SJSA1 (cell line): Measurements from ENCODE around the gene ADAM8. TPM values are rescaled to one million over a fixed set of nuclear protein-coding genes. Genes with fewer than 3 reads are reported as not detected.
A peak's percentile ranks its signal among the peaks of the same experiment; 100 is the strongest.

ENCODE experiments used
- DNase-seq, 2 experiments: peaks; one replicate each; pipeline ENCODE4 v3.0.0-alpha.2; 2015 to 2020; ENCODE audit warnings: low spot score in 2 of 2, low read depth in 1 of 2
- H3K27ac ChIP-seq: fragments of 250-450 bp; sonication (Bioruptor Pico); 2 replicates; pipeline ENCODE4 v1.5.1; 2020; ENCODE audit warnings: mild to moderate bottlenecking, moderate library complexity
- H3K27me3 ChIP-seq: fragments of 250-450 bp; sonication (Bioruptor Pico); replicated peaks from 2 replicates; pipeline ENCODE4 v1.5.1; 2020; ENCODE audit warnings: mild to moderate bottlenecking, moderate library complexity
- H3K36me3 ChIP-seq: fragments of 250-450 bp; sonication (Bioruptor Pico); 2 replicates; pipeline ENCODE4 v1.5.1; 2020; ENCODE audit warnings: mild to moderate bottlenecking
- H3K4me1 ChIP-seq: fragments of 250-450 bp; sonication (Bioruptor Pico); replicated peaks from 2 replicates; pipeline ENCODE4 v1.6.1; 2021; ENCODE audit warnings: mild to moderate bottlenecking
- H3K4me3 ChIP-seq: fragments of 250-450 bp; sonication (Bioruptor Pico); 2 replicates; pipeline ENCODE4 v1.5.1; 2020; ENCODE audit warnings: mild to moderate bottlenecking
- H3K9me3 ChIP-seq: fragments of 250-450 bp; sonication (Bioruptor Pico); replicated peaks from 2 replicates; pipeline ENCODE4 v1.5.1; 2020; ENCODE audit warnings: mild to moderate bottlenecking
- total RNA-seq: library from RNA; depleted of rRNA; stranded (reverse); fragments of >200 nt; shearing (Covaris generic); gene quantifications from 2 replicates; pipeline ENCODE4 v1.2.3, GENCODE V29; 2014

ADAM8 gene
- total RNA-seq, 1 experiment from 2014 or later = not detected

GRCh38 chr10:133263674-133264073 is 13.0 kb downstream of the ADAM8 start:
- Histone ChIP-seq H3K9me3 (peaks cover 3% of the 10 kb centered on the region; the same call in 1 of the 2 replicates), H3K27me3 (no peaks in the 10 kb centered on the region; the same call in 1 of the 2 replicates), H3K4me1 (peaks cover 22% of the 10 kb centered on the region), H3K27ac (no peak overlapping the region), H3K36me3 (peaks cover 2% of the 10 kb centered on the region; the same call in 1 of the 2 replicates), H3K4me3 (no peak overlapping the region)
- DNase-seq = no peak

GRCh38 chr10:133262696-133263095 is 14.0 kb downstream of the ADAM8 start:
- no peak overlapping the region for H3K4me3 ChIP-seq
- H3K27ac ChIP-seq = no peak overlapping the region
- H3K9me3 ChIP-seq = peaks cover 3% of the 10 kb centered on the region; the same call in 1 of the 2 replicates
- no peak for DNase-seq
- H3K36me3 ChIP-seq = peaks cover 2% of the 10 kb centered on the region; the same call in 1 of the 2 replicates
- no peaks in the 10 kb centered on the region; the same call in 1 of the 2 replicates for H3K27me3 ChIP-seq
- H3K4me1 ChIP-seq = peaks cover 25% of the 10 kb centered on the region

GRCh38 chr10:133261726-133262325 is 14.8 kb downstream of the ADAM8 start:
- peak in 1 of 2 experiments; percentile 87 for DNase-seq
- peaks cover 3% of the 10 kb centered on the region; the same call in 1 of the 2 replicates for H3K9me3 ChIP-seq
- peaks cover 2% of the 10 kb centered on the region; the same call in 1 of the 2 replicates for H3K36me3 ChIP-seq
- peak overlapping the region; percentile 91 for H3K4me3 ChIP-seq
- peaks cover 25% of the 10 kb centered on the region for H3K4me1 ChIP-seq
- peak overlapping the region; percentile 97 for H3K27ac ChIP-seq
- H3K27me3 ChIP-seq = no peaks in the 10 kb centered on the region; the same call in 1 of the 2 replicates

- DNase-seq = peak in 1 of 2 experiments; percentile 38
- peak overlapping the region; percentile 97 for H3K27ac ChIP-seq
Observed at GRCh38 chr10:133260895-133261725, 15.6 kb downstream of the ADAM8 start.

GRCh38 chr10:133259602-133259989 is 17.1 kb downstream of the ADAM8 start:
- DNase-seq = no peak
- Histone ChIP-seq H3K4me3 (no peak overlapping the region), H3K4me1 (peaks cover 25% of the 10 kb centered on the region), H3K27me3 (no peaks in the 10 kb centered on the region; the same call in 1 of the 2 replicates), H3K36me3 (peaks cover 2% of the 10 kb centered on the region; the same call in 1 of the 2 replicates), H3K9me3 (peaks cover 3% of the 10 kb centered on the region; the same call in 1 of the 2 replicates), H3K27ac (peak overlapping the region; percentile 65)

More at GRCh38 chr10:133260895-133261725, 15.6 kb downstream of the ADAM8 start:
- H3K4me3 ChIP-seq = peak overlapping the region; percentile 91
- peaks cover 2% of the 10 kb centered on the region; the same call in 1 of the 2 replicates for H3K36me3 ChIP-seq
- H3K27me3 ChIP-seq = no peaks in the 10 kb centered on the region; the same call in 1 of the 2 replicates
- peaks cover 25% of the 10 kb centered on the region for H3K4me1 ChIP-seq
- H3K9me3 ChIP-seq = peaks cover 3% of the 10 kb centered on the region; the same call in 1 of the 2 replicates

- H3K4me1 ChIP-seq = peaks cover 25% of the 10 kb centered on the region
- DNase-seq = peak; percentile 92 to 96
- peaks cover 2% of the 10 kb centered on the region; the same call in 1 of the 2 replicates for H3K36me3 ChIP-seq
- H3K4me3 ChIP-seq = no peak overlapping the region
- H3K27me3 ChIP-seq = no peaks in the 10 kb centered on the region; the same call in 1 of the 2 replicates
- H3K27ac ChIP-seq = peak overlapping the region; percentile 68
- peaks cover 3% of the 10 kb centered on the region; the same call in 1 of the 2 replicates for H3K9me3 ChIP-seq
Observed at GRCh38 chr10:133258818-133259601, 17.7 kb downstream of the ADAM8 start.

- Histone ChIP-seq H3K27ac (no peak overlapping the region), H3K36me3 (peaks cover 2% of the 10 kb centered on the region; the same call in 1 of the 2 replicates), H3K4me3 (no peak overlapping the region), H3K27me3 (peaks cover under 1% of the 10 kb centered on the region; the same call in 1 of the 2 replicates), H3K4me1 (peaks cover 25% of the 10 kb centered on the region), H3K9me3 (peaks cover 3% of the 10 kb centered on the region; the same call in 1 of the 2 replicates)
- no peak for DNase-seq
Observed at GRCh38 chr10:133258066-133258817, 18.4 kb downstream of the ADAM8 start.

- Histone ChIP-seq H3K27ac (no peak overlapping the region), H3K4me3 (no peak overlapping the region)
- DNase-seq = no peak
Observed at GRCh38 chr10:133257489-133258065, 19.1 kb downstream of the ADAM8 start.

GRCh38 chr10:133255323-133255722 is 21.3 kb downstream of the ADAM8 start:
- no peak for DNase-seq
- Histone ChIP-seq H3K27ac (no peak overlapping the region), H3K36me3 (no peaks in the 10 kb centered on the region), H3K27me3 (peaks cover 13% of the 10 kb centered on the region), H3K4me3 (no peak overlapping the region), H3K9me3 (no peaks in the 10 kb centered on the region), H3K4me1 (peaks cover 18% of the 10 kb centered on the region)

More at GRCh38 chr10:133257489-133258065, 19.1 kb downstream of the ADAM8 start:
- Histone ChIP-seq H3K36me3 (peaks cover 2% of the 10 kb centered on the region; the same call in 1 of the 2 replicates), H3K4me1 (peaks cover 25% of the 10 kb centered on the region), H3K27me3 (peaks cover 7% of the 10 kb centered on the region; the same call in 1 of the 2 replicates), H3K9me3 (peaks cover 3% of the 10 kb centered on the region; the same call in 1 of the 2 replicates)

- Histone ChIP-seq H3K27ac (no peak overlapping the region), H3K27me3 (peaks cover 16% of the 10 kb centered on the region), H3K9me3 (no peaks in the 10 kb centered on the region), H3K4me1 (peaks cover 12% of the 10 kb centered on the region), H3K36me3 (no peaks in the 10 kb centered on the region), H3K4me3 (no peak overlapping the region)
- DNase-seq = no peak
Observed at GRCh38 chr10:133254421-133255120, 22.1 kb downstream of the ADAM8 start.

- Histone ChIP-seq H3K4me3 (no peak overlapping the region), H3K27ac (no peak overlapping the region), H3K9me3 (no peaks in the 10 kb centered on the region), H3K36me3 (no peaks in the 10 kb centered on the region), H3K27me3 (peaks cover 20% of the 10 kb centered on the region), H3K4me1 (peaks cover under 1% of the 10 kb centered on the region)
- DNase-seq = no peak
Observed at GRCh38 chr10:133253361-133253955, 23.2 kb downstream of the ADAM8 start.
